GM19395 (cell line): ENCODE measurements around the gene CCNL1.
A peak's percentile ranks its signal among the peaks of the same experiment; 100 is the strongest.
"Not testable (repeated sequence)": the region's sequence is repeated elsewhere in the genome, so short reads cannot be mapped to it uniquely, and the experiment has no call there.

Experiments used
- ATAC-seq: cut with Tn5 transposase; IDR thresholded peaks from one replicate; pipeline ENCODE4 v1.9.1; 2021; ENCODE audit warnings: mild to moderate bottlenecking, moderate library complexity; ENCODE audit not compliant: unreplicated experiment

The CCNL1 gene

GRCh38 chr3:157172746-157173145 is 12.8 kb upstream of the CCNL1 start:
- ATAC-seq = no peak

GRCh38 chr3:157170861-157171260 is 10.9 kb upstream of the CCNL1 start:
- ATAC-seq = no peak

DNA sequence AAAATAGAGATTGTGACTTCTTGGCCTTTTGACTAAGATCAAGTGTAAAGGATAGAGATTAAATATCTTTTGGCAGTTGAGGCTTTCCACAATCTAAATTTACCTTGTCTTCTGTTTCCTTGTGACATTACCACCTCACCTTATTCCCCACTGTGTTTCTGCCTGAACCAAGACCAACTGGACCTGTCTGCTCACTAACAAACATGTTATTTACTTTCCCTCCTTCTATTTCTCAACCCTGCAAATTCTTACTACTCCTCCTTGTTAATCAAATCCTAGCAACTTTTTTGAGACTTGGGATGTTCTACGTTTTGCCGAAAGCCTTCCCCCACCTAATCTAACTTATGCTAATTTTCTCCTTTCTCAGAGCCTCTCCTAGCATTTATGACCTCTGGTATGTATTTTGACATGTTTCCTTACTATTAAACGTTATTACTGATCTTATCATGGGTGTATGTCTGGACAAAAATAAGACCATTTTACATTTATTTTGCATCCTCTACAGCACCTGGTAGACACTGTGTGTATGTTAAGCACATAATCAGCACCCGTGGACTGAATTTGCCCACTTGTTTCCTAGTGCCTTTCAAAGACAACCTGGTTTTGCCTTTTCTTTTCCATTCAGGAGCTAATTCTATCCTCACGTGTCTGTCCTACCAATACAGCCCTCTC is 7.6 kb upstream of the CCNL1 start:
- no peak for ATAC-seq

- ATAC-seq = peak; percentile 63
Observed at GRCh38 chr3:157166561-157166960, 6.6 kb upstream of the CCNL1 start.

DNA sequence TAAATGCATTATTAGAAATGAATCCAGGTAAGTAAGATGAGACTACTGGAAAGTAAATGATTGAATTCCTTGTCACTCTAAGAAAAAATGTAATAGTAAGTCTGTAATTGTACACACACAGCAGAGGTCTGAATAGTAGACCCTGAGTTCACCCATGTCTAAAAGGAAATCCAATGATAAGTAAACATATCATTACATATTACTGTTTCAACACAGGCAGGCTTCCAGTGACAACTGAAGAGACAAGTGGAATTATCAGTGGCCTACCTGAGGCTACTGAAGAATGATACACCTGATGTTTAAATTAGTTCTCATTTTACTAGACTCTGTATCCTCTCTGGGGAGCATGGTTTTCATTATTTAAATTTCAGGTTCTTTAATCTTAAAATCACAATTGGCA is 6.2 kb upstream of the CCNL1 start:
- peak; percentile 1 for ATAC-seq

GRCh38 chr3:157163217-157163953 is 3.4 kb upstream of the CCNL1 start:
- no peak for ATAC-seq

GRCh38 chr3:157162620-157163019 is 2.7 kb upstream of the CCNL1 start:
- ATAC-seq = not testable (repeated sequence)

DNA sequence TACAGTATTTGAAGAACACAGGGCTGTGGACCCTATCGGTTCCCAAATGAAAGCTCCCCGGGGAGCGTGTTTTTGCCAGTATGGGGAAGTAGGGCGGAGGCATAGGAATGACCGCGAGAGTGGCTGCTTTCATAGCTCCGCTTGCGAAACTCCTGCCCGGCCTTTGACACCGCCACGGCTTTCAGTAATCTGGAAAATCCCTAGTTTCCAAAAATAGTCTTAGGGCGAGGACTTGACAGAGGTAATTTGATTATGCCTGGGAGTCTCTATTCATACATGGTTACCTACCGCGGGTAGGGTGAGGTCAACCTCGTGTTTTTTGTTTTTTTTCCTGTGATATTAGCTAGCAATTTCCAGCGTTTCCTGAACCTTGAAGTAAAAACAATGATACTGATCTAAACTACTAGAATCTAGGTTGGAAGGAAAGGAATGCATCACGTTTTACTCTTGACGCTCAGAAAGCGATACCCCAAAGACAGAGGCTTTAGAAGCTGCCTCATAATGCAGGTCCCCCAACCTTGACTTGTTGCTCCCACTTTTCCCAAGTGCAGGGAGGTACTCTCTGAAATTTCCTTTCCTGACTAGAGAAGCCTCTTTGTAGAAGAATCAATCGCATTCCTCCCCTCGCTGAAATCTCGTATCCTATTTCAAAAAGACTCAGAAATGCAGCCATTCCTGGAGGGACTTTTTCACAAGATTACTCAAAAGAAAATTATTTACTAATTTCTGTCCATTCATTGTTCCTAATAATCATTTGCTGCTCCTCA is 894 bp upstream of the CCNL1 start:
- peak; percentile 42 for ATAC-seq

DNA sequence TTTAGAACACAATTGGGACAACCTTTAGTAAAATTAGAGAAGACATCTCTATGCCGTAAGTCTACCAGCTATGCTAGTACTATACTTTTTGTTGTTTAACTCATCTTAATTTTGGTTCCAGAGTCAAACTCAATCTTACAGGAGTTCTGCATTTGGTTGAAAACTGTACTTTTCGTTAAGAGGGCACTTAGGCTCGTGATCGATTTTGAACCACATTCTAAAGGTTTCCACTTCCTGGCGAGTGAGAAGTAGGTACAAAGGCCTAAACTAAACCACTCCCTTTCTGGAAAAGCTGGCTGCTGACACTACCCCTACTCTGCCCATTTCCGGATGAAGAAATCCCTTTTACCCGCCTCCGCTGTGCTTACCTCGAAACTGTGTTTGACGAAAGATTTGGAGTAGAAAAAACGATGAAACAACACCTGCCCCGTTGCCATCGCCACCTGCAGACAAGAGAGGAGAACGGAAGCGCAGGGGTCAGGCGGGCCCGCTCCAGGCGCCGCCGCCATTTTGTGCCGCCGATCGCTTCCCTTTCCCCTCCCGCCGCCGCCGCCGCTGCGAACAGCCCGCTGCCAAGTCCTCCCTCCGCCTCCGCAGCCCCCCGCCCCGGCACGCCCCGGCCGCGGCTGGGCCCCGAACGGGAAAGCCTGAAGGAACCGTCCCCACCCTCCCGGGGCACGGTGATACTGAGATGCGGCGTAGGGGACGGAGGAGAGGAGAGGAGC is 748 bp downstream of the CCNL1 start:
- ATAC-seq = peak; percentile 61

DNA sequence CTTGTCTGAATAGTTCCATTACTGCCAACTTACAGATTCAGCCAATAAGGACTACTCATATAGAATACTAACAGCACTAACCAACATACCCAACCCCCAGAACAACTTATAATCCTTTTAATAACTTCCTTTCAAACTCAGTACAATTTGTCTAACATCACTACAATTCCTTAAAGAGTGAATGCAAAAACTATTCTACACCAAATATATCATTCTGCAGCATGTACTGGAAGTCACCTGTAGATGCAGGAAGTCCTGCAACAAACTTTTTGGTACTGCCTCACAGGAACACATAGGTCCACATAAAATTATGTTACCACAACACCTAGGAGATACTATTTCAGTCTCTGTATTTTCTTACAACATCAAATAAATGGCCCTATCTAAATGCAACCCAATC is 2.1 kb downstream of the CCNL1 start:
- ATAC-seq = no peak

DNA sequence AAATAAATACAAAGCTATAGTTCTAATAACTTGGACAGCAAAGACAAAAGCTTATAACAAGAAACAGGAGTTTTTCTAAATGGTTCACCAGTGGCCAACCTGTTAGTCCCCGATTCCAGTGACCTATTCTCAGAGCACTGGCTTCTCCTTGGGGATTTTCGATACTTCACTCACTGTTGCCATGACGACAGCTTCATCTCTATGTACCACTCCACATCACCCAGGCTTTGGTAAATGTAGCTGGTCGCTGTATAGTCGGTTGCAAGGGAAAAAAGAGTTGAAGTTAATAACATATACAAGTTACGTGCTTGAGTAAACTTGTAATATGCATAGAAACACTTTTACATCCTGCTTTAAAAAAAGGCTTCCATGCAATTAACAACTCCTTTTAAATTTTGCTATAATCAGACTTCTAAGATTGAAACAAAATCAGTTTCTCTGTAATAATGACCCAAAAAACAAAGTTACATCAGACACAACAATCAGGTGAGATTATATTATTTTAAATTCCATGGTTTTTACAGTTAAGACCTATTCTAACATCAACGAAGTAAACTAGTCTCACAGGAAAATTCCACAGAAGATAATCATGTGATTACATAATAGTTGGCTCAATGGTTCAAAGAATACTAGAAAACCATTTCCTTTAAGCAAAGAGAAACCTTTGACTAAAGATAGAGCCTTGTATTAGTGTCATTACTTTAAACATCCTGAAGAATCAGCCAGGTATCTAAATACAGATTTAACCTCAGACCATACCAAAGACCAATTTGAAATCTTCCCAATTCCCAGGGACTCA is 2.9 kb downstream of the CCNL1 start:
- ATAC-seq = no peak

GRCh38 chr3:157155591-157155990 is 4.4 kb downstream of the CCNL1 start:
- ATAC-seq = no peak

- ATAC-seq = no peak
Observed at GRCh38 chr3:157154563-157155330, 5.2 kb downstream of the CCNL1 start.

DNA sequence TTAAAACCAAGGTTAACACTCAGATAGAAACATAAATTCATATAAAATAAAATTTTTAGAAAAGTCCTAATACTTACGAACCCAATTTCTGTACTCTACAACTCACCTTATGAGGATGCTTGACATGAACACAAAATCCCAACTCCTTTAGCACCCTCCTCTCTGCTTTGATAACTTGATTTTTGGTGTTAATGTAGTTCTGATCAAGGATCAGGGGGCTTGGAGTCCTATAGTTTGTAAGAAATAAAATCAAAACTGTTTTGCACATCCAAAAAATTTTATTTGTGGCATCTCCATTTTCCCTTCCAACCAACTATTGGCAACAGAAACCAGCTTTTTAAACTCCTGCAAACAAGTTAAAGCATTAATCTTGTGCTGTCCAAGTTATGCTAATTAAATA is 7.0 kb downstream of the CCNL1 start:
- no peak for ATAC-seq

- no peak for ATAC-seq
Observed at GRCh38 chr3:157152438-157152837, 7.5 kb downstream of the CCNL1 start.

DNA sequence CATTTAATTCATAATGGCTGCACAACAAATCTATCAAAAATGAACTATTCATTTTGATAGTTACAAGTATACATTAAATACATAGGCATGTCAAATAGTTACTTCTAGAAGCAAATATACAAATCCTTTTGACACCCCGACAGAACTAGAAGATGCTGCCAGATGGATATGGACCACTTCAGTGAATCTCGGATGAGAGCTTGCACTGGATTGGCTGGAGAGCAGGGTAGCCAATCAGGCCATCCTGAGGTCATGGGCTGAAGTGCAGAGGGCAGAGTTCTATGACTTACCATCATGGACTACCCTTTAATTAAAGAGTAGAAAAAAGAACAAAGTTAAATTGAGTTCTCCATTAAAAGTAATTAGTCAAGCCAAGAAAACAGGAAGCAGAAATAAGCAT is 8.3 kb downstream of the CCNL1 start:
- no peak for ATAC-seq

DNA sequence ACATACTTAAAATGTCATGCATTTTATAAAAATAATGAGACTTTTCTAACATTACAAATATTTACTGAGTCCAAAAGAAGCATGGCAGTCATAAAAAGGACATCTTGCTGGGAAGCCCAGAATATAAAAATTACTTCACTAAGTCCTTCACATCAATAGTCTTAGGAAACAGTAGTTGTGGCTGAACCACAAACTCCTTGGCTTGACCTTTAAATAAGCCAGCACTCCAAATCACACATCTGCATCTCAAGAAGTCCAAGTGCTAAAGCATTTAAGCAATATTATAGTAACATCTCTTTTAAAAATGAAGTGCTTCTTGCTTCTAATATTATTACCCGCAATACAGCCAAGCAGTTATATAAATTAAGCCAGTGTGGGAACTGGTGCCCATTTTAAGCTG is 8.8 kb downstream of the CCNL1 start:
- ATAC-seq = no peak

DNA sequence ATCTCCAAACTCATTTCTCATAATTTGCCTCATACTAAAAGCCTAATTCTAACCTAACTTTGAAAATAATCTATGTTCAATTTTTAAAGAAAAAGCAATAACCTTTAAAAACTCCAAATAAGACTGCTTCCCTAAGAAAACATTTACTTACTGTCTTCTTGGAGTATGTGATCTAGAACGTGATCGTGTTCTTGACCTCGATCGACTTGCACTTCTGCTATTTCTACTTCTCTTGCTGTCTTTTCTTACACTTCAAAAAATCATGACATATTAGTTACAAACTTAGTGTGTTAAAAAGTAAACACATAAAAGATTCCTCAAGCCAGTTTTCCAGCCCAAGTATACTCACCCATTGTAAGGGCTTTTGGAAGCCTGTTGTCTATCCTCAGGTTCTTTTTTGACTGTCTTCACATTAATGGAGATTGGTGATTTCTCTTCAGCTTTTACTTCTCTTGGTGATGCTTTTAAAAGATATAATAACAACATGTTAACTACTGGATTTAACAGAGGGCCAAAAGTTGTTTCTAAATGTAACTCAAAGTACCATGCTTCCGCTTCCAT is 10.7 kb downstream of the CCNL1 start:
- ATAC-seq = no peak

DNA sequence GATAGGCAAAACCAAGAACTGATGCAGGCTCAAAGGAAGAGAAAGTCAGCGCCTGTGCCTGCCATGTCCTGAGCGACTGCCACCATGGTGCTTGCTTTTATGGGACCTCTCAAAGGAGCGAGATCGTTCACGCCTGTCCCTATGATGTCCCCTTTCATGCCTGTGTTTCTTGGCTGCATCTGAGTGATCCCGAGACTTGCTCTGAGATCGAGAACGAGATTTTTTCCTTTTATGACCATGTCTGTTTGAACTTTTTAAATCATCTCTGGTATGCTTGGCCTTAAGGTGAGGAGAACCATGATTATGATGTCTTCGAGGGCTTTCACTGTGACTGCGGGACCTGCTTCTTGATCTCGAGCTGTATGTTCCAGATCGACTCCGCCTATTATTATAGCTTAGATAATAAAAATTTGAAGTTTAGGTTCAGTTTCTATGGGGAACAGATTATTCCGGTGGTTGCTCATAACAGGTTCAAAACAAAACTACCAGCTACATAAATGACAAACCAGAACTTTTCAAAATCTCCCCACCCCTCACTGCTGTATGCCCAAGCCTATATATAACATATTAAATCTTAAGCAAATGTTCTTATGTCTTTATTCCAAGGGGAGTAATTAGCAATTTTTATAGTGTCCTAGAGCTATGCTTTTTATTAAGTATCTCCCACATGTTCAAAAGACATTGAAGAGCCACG is 11.6 kb downstream of the CCNL1 start:
- no peak for ATAC-seq
